Thoracic aorta (tissue), 2 donors: ENCODE measurements around the gene DNASE1L2. TPM values are rescaled to one million over a fixed set of nuclear protein-coding genes. Genes with fewer than 3 reads are reported as not detected.

Source experiments
- ATAC-seq: fragments of 150-250 bp; one replicate; pipeline ENCODE4 v1.8.0; 2017; ENCODE audit warnings: low read depth; ENCODE audit not compliant: insufficient number of reproducible peaks, low FRiP score
- DNase-seq: peaks from one replicate; pipeline ENCODE4 v3.0.0-alpha.2; 2020; ENCODE audit warnings: low spot score
- H3K27ac ChIP-seq, 2 donors: fragments of 200-600 bp; sonication (generic); 1 replicate in 1 of 2; 2 replicates in 1 of 2; pipeline ENCODE4 v1.5.1; 2016; ENCODE audit warnings: mild to moderate bottlenecking in 2 of 2, moderate library complexity in 2 of 2
- H3K27me3 ChIP-seq: fragments of 200-600 bp; sonication (generic); replicated peaks from 2 replicates; pipeline ENCODE4 v1.6.0; 2016; ENCODE audit warnings: mild to moderate bottlenecking; ENCODE audit not compliant: insufficient read depth
- H3K36me3 ChIP-seq: fragments of 200-600 bp; sonication (generic); one replicate; pipeline ENCODE4 v1.5.1; 2016
- H3K4me1 ChIP-seq, 2 donors: fragments of 200-600 bp; sonication (generic); 1 replicate in 1 of 2; 2 replicates in 1 of 2; pipeline versions ENCODE4 v1.5.1 to v1.6.0; 2016; ENCODE audit warnings: low read depth in 2 of 2, mild to moderate bottlenecking in 1 of 2; ENCODE audit not compliant: control insufficient read depth in 1 of 2
- H3K4me3 ChIP-seq: fragments of 200-600 bp; sonication (generic); 2 replicates; pipeline ENCODE4 v1.5.1; 2016; ENCODE audit warnings: mild to moderate bottlenecking
- H3K9me3 ChIP-seq: fragments of 200-600 bp; sonication (generic); 2 replicates; pipeline ENCODE4 v1.5.1; 2016
- total RNA-seq, 2 donors: library from RNA; depleted of rRNA; stranded (reverse); fragments of >200 nt; gene quantifications; one replicate each; pipeline versions ENCODE4 v1.1.0 to v1.2.3, GENCODE V29; 2016
- TF ChIP-seq, protein P1 (sequence below): fragments of 200-600 bp; sonication (generic); IDR thresholded peaks from one replicate; pipeline ENCODE4 v1.5.1; 2019; ENCODE audit warnings: antibody characterized with exemption

DNASE1L2 gene
- total RNA-seq, 2 donors from 2014 or later = 2.3 to 10.7 TPM

DNA sequence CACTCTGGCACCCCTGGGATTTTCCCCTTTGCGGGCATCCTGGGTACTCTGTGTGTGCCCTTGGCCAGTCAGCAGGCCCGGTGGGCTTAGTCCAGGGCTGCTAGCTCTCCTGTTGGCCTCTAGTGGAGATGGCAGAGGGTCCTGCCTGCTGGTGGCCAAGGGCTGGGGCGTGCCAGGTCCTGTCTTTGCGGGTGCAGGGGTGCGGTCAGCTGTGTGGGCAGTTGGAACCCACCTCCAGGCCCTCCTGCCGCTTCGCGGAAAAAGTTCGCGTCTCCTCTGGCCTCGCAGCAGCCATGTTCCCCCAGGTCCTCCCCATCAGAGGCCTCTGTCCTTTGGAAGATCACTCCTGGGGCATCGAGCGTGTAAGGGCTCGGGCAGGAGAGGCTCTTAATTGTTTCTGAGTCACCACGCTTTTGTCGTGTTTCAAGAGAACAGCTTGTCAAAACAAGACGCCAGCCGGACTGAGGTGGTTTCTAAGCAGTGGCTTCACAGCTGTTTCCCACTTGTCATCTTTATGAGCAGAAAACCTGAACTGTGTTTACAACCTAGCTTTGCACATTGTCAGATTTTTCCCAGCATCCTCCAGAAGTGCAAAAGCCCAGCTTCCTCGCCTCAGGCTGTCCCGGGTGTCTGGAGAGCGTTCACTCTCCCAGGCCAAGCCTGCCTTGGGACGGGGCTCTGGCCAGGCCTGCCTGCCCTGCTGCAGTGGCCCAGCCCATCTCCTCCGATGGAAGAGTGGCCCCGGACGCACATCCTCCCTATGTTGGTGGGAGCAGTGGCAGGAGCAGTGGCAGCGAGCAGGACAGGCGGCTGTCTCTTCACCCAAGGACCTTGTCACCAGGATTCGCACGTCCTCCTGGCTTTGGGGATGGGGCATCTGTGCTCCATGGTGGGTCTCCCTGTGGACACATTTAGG lies 5.0 kb upstream of the DNASE1L2 start:
- no peaks in the 10 kb centered on the region for H3K9me3 ChIP-seq
- ATAC-seq (no peak), DNase-seq (no peak)
- peaks cover 67% of the 10 kb centered on the region for H3K36me3 ChIP-seq
- no peak overlapping the region for H3K4me3 ChIP-seq
- H3K27ac ChIP-seq = no peak overlapping the region
- H3K4me1 ChIP-seq = peaks cover 1 to 5% of the 10 kb centered on the region in 2 donors
- no peaks in the 10 kb centered on the region for H3K27me3 ChIP-seq
- TF ChIP-seq, protein P1, sequence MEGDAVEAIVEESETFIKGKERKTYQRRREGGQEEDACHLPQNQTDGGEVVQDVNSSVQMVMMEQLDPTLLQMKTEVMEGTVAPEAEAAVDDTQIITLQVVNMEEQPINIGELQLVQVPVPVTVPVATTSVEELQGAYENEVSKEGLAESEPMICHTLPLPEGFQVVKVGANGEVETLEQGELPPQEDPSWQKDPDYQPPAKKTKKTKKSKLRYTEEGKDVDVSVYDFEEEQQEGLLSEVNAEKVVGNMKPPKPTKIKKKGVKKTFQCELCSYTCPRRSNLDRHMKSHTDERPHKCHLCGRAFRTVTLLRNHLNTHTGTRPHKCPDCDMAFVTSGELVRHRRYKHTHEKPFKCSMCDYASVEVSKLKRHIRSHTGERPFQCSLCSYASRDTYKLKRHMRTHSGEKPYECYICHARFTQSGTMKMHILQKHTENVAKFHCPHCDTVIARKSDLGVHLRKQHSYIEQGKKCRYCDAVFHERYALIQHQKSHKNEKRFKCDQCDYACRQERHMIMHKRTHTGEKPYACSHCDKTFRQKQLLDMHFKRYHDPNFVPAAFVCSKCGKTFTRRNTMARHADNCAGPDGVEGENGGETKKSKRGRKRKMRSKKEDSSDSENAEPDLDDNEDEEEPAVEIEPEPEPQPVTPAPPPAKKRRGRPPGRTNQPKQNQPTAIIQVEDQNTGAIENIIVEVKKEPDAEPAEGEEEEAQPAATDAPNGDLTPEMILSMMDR = no peak

DNA sequence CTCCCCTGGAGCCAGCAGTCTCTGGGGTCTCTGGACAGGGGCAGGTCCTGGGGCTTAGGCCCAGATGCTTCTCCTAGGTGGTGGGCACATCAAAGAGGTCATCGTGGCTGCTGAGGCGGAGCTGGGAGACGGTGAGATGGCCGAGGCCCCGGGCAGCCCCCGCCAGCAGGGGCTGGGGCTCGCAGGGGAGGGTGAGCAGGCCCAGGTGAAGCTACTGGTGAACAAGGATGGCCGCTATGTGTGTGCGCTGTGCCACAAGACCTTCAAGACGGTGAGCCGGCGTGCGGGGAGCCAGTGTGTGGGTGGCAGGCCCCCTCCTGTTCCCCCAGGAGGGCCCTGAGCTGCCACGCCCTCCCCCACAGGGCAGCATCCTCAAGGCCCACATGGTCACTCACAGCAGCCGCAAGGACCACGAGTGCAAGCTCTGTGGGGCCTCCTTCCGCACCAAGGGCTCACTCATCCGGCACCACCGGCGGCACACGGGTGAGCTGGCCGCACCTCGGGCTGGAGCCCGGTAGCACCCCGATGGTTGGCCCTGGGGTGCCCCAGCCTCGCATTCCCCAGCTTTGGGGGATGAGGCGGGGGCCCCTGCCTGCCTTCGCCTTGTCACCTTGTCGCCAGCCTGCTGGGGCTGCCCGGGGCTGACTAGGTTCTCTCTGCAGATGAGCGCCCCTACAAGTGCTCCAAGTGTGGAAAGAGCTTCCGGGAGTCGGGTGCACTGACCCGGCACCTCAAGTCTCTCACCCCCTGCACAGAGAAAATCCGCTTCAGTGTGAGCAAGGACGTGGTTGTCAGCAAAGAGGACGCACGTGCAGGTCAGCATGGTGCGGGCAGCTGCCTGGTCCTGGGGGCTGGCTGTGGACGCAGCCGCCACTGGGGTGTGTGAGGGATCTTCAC lies 3.9 kb upstream of the DNASE1L2 start:
- no peak overlapping the region for H3K27ac ChIP-seq
- H3K4me3 ChIP-seq = no peak overlapping the region
- H3K9me3 ChIP-seq = no peaks in the 10 kb centered on the region
- no peaks in the 10 kb centered on the region for H3K27me3 ChIP-seq
- peaks cover 10 to 14% of the 10 kb centered on the region in 2 donors for H3K4me1 ChIP-seq
- DNase-seq (no peak), ATAC-seq (no peak)
- peaks cover 67% of the 10 kb centered on the region for H3K36me3 ChIP-seq
- TF ChIP-seq, protein P1 = no peak

DNA sequence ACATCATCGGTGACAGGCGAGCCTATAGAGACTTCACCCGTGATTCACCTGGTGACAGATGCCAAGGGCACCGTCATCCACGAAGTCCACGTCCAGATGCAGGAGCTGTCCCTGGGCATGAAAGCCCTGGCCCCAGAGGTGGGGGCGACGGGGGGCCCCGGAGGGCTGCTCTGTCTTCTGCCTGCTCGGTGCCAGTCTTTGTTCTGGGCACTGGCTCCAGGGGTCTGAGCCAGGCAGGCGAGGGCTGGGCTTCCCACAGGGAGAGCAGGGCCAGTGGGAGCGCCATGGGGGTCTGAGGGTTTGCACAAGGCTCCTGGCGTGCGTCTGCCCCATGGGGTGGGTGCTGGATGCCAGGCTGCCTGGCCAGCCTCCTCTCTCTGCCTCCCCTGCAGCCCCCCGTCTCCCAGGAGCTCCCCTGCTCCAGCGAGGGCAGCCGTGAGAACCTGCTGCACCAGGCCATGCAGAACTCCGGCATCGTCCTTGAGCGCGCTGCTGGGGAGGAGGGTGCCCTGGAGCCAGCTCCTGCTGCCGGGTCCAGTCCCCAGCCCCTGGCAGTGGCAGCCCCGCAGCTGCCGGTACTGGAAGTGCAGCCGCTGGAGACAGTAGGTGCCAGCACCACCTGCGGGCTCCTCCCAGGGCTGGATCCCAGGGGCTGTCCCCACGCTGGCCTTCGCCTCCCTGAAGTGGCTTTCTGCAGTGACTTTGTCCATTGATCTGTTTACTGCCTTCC lies 3.0 kb upstream of the DNASE1L2 start:
- TF ChIP-seq, protein P1 = no peak
- Histone ChIP-seq H3K36me3 (peaks cover 67% of the 10 kb centered on the region), H3K9me3 (no peaks in the 10 kb centered on the region), H3K4me1 (peaks cover 10 to 14% of the 10 kb centered on the region in 2 donors), H3K27me3 (no peaks in the 10 kb centered on the region), H3K4me3 (no peak overlapping the region), H3K27ac (no peak overlapping the region)
- ATAC-seq = no peak
- no peak for DNase-seq

DNA sequence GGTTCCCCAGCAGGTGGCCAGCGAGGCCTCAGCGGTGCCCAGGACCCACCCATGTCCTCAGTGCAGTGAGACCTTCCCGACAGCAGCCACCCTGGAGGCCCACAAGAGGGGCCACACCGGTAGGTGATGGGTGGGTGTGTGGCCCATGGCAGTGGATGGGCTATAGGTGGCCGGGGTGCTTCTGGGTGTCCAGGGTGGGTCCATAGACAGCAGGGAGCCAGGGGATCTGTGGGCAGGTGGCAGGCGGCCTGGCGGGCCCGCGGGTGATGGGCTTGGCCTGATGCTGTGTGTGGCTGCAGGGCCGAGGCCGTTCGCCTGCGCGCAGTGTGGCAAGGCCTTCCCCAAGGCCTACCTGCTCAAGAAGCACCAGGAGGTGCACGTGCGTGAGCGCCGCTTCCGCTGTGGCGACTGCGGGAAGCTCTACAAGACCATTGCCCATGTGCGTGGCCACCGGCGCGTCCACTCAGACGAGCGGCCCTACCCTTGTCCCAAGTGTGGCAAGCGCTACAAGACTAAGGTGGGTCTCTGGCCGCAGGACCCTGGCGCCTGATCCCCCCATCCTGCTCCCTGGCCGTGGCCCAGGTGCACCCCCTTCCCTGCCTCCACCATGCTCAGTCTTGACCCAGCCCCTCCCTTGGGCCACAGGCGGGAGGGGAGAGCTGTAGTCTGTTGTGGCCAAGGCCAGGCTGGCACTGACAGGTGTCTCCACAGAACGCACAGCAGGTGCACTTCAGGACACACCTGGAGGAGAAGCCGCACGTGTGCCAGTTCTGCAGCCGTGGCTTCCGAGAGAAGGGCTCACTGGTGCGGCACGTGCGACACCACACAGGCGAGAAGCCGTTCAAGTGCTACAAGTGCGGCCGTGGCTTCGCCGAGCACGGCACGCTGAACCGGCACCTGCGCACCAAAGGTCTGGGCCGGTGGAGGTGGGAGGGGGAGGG lies 2.1 kb upstream of the DNASE1L2 start:
- no peaks in the 10 kb centered on the region for H3K27me3 ChIP-seq
- H3K9me3 ChIP-seq = no peaks in the 10 kb centered on the region
- peaks cover 10 to 14% of the 10 kb centered on the region in 2 donors for H3K4me1 ChIP-seq
- H3K4me3 ChIP-seq = no peak overlapping the region
- ATAC-seq = no peak
- peaks cover 62% of the 10 kb centered on the region for H3K36me3 ChIP-seq
- no peak overlapping the region for H3K27ac ChIP-seq
- DNase-seq = no peak
- TF ChIP-seq, protein P1 = no peak
